WTC11 (cell line): Measurements from ENCODE around the gene ANG. TPM values are rescaled to one million over a fixed set of nuclear protein-coding genes. Genes with fewer than 3 reads are reported as not detected.
"Not testable (repeated sequence)": the region's sequence is repeated elsewhere in the genome, so short reads cannot be mapped to it uniquely, and the experiment has no call there.

ENCODE experiments used
- ATAC-seq: fragments of 200-7000 bp; cut with Tn5 transposase; 2 replicates; pipeline ENCODE4 v1.10.0; 2021; ENCODE audit warnings: mild to moderate bottlenecking, moderate library complexity
- CTCF ChIA-PET: fragments of 300-600 bp; sonication (Branson Sonifier 250); formaldehyde crosslinking; loops from one replicate; lab custom pipeline; 2021; ENCODE audit warnings: antibody characterized with exemption; lab: Charles Lee
- POLR2A ChIA-PET: fragments of 350-600 bp; sonication (Branson Sonifier 250); formaldehyde crosslinking; loops from one replicate; lab custom pipeline; 2021; ENCODE audit warnings: antibody characterized with exemption; lab: Charles Lee
- DNase-seq: peaks from one replicate; pipeline ENCODE4 v3.0.0; 2021; ENCODE audit warnings: low spot score
- H3K27ac Mint-ChIP-seq: 2 replicates; pipeline ENCODE4 v1.8.0; 2021; ENCODE audit warnings: mixed read lengths
- H3K27me3 Mint-ChIP-seq: 2 replicates; pipeline ENCODE4 v1.8.0; 2021; ENCODE audit warnings: low read depth, mild to moderate bottlenecking, moderate library complexity, mixed read lengths
- H3K36me3 Mint-ChIP-seq: 2 replicates; pipeline ENCODE4 v1.8.0; 2021; ENCODE audit warnings: mixed read lengths
- H3K4me1 Mint-ChIP-seq: 2 replicates; pipeline ENCODE4 v1.8.0; 2022; ENCODE audit warnings: mixed read lengths
- H3K4me3 Mint-ChIP-seq: 2 replicates; pipeline ENCODE4 v1.8.0; 2021; ENCODE audit warnings: mild to moderate bottlenecking, moderate library complexity, mixed read lengths
- H3K9me3 Mint-ChIP-seq: 2 replicates; pipeline ENCODE4 v1.8.0; 2021; ENCODE audit warnings: mixed read lengths
- FOXK1 ChIP-seq: sonication (generic); formaldehyde crosslinking; IDR thresholded peaks from 2 replicates; pipeline ENCODE4 v1.8.0; 2022; ENCODE audit warnings: mild to moderate bottlenecking, moderate library complexity, missing genetic modification reagents
- GABPB1 ChIP-seq: sonication (generic); formaldehyde crosslinking; IDR thresholded peaks from 2 replicates; pipeline ENCODE4 v1.8.1; 2023; ENCODE audit warnings: mild to moderate bottlenecking, missing genetic modification reagents
- GRHL2 ChIP-seq: fragments of 250-450 bp; sonication (Bioruptor Pico); IDR thresholded peaks from 2 replicates; pipeline ENCODE4 v1.8.0; 2022; ENCODE audit warnings: mild to moderate bottlenecking, moderate library complexity; ENCODE audit not compliant: insufficient replicate concordance, severe bottlenecking
- JUN ChIP-seq: sonication (generic); formaldehyde crosslinking; IDR thresholded peaks from 2 replicates; pipeline ENCODE4 v1.8.0; 2023; ENCODE audit warnings: mild to moderate bottlenecking, missing genetic modification reagents
- NFYB ChIP-seq: sonication (generic); formaldehyde crosslinking; conservative IDR thresholded peaks from 2 replicates; pipeline ENCODE4 v1.8.0; 2022; ENCODE audit warnings: low read depth, missing genetic modification reagents
- RELA ChIP-seq: sonication (generic); formaldehyde crosslinking; IDR thresholded peaks from 2 replicates; pipeline ENCODE4 v1.8.1; 2022; ENCODE audit warnings: missing genetic modification reagents, mild to moderate bottlenecking, borderline replicate concordance
- ZBTB21 ChIP-seq: sonication (generic); formaldehyde crosslinking; IDR thresholded peaks from 2 replicates; pipeline ENCODE4 v1.8.1; 2023; ENCODE audit warnings: mild to moderate bottlenecking, missing genetic modification reagents, borderline replicate concordance
- ZNF121 ChIP-seq: sonication (generic); formaldehyde crosslinking; IDR thresholded peaks from 2 replicates; pipeline ENCODE4 v1.8.0; 2023; ENCODE audit warnings: missing genetic modification reagents
- ZNF416 ChIP-seq: fragments of 250-450 bp; sonication (Bioruptor Pico); IDR thresholded peaks from 2 replicates; pipeline ENCODE4 v1.9.0; 2021; ENCODE audit warnings: mild to moderate bottlenecking, inconsistent platforms
- total RNA-seq: library from RNA; stranded (reverse); gene quantifications from 3 replicates; pipeline ENCODE4 v1.2.3, GENCODE V29; 2021
- TF ChIP-seq, protein P1 (sequence below): sonication (generic); formaldehyde crosslinking; conservative IDR thresholded peaks from 2 replicates; pipeline ENCODE4 v1.8.1; 2022; ENCODE audit warnings: mild to moderate bottlenecking, missing genetic modification reagents
- TF ChIP-seq, protein P2 (sequence below): sonication (generic); formaldehyde crosslinking; IDR thresholded peaks from 2 replicates; pipeline ENCODE4 v1.8.0; 2022; ENCODE audit warnings: missing genetic modification reagents
- TF ChIP-seq, protein P3 (sequence below): sonication (generic); formaldehyde crosslinking; IDR thresholded peaks from 2 replicates; pipeline ENCODE4 v1.8.1; 2023; ENCODE audit warnings: mild to moderate bottlenecking, moderate library complexity, missing genetic modification reagents

ANG gene
- total RNA-seq, 1 experiment from 2014 or later: 4.8 TPM

DNA sequence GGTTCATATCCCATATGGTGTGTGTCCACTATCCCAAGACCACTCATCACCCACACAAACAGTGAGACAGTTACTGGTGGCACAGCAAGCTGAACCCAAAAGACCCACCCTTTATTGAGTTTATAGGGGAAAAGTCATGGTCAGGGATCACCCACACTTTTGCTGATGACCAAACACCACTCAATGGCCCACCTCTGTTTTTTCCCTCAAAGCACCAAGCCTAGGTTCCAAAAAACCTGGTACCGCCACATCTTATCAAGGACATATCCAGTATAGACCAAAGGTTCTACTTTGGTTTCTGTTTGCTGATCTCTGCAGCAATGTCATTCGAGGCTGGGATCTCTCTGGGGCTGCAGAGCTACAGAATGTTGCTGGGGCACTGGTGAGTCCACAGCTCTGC is 27.4 kb upstream of the ANG start:
- Mint-ChIP-seq H3K4me1 (peaks cover 26% of the 10 kb centered on the region), H3K36me3 (no peaks in the 10 kb centered on the region), H3K4me3 (no peak overlapping the region; the same call in 1 of the 2 replicates), H3K9me3 (no peaks in the 10 kb centered on the region), H3K27me3 (peaks cover 64% of the 10 kb centered on the region), H3K27ac (no peak overlapping the region)
- TF ChIP-seq, protein P1, sequence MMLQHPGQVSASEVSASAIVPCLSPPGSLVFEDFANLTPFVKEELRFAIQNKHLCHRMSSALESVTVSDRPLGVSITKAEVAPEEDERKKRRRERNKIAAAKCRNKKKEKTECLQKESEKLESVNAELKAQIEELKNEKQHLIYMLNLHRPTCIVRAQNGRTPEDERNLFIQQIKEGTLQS (CRISPR knock-in tag): no peak
- TF ChIP-seq ZBTB21 (CRISPR knock-in tag) (no peak), ZNF121 (CRISPR knock-in tag) (no peak), ZNF416 (no peak), JUN (CRISPR knock-in tag) (no peak), FOXK1 (CRISPR knock-in tag) (no peak), NFYB (no peak), RELA (no peak)
- TF ChIP-seq, protein P2, sequence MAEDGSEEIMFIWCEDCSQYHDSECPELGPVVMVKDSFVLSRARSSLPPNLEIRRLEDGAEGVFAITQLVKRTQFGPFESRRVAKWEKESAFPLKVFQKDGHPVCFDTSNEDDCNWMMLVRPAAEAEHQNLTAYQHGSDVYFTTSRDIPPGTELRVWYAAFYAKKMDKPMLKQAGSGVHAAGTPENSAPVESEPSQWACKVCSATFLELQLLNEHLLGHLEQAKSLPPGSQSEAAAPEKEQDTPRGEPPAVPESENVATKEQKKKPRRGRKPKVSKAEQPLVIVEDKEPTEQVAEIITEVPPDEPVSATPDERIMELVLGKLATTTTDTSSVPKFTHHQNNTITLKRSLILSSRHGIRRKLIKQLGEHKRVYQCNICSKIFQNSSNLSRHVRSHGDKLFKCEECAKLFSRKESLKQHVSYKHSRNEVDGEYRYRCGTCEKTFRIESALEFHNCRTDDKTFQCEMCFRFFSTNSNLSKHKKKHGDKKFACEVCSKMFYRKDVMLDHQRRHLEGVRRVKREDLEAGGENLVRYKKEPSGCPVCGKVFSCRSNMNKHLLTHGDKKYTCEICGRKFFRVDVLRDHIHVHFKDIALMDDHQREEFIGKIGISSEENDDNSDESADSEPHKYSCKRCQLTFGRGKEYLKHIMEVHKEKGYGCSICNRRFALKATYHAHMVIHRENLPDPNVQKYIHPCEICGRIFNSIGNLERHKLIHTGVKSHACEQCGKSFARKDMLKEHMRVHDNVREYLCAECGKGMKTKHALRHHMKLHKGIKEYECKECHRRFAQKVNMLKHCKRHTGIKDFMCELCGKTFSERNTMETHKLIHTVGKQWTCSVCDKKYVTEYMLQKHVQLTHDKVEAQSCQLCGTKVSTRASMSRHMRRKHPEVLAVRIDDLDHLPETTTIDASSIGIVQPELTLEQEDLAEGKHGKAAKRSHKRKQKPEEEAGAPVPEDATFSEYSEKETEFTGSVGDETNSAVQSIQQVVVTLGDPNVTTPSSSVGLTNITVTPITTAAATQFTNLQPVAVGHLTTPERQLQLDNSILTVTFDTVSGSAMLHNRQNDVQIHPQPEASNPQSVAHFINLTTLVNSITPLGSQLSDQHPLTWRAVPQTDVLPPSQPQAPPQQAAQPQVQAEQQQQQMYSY (CRISPR knock-in tag): no peak
- POLR2A ChIA-PET: no interaction called here
- CTCF ChIA-PET: interaction anchor here (0.7 to 3.0 kb wide), 8 partner anchors 15 to 212 kb away, joined by 3 to 19 read pairs (median 6); partner anchors contain the start of gene RNASE4
- no peak for ATAC-seq
- no peak for DNase-seq

DNA sequence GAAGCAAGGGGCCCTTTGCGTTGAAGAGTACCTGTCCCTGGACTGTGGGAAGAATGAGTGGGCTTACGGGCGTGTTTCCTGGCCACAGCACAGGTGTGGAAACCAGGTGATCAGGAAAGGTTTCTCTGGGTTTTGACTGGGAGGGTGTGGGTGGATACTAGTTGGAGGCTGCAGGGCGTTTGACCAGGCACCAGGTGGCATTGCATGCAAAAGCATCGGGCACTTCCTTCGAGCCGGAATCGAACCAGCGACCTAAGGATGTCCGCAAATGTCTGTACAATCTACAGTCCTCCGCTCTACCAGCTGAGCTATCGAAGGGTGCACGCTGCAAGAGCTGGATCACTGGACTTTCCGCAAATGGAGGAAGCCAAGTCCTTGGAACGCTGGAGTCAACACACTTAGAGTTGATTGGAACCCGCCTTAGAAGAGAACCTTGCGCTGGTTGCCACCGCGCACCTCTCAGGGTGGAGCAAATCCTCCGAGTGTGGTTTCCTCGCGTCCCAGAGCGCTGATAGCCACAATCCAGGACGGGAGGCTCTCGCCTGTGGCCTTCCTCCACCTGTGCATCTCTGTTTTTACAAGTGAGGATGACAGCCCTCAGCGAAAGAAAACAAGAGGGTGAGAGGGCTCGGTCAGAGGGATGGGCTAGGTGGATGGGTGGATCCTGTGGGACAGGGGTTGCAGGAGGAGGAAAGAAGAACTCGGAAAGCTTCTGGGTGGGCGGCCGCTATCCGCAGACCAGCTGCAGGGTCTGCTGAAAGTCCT is 25.4 kb upstream of the ANG start:
- peak; percentile 77 for ATAC-seq
- peak; percentile 94 for DNase-seq
- Mint-ChIP-seq H3K27me3 (peaks cover 51% of the 10 kb centered on the region), H3K4me3 (peak overlapping the region; percentile 99), H3K27ac (no peak overlapping the region), H3K4me1 (peaks cover 10% of the 10 kb centered on the region), H3K9me3 (no peaks in the 10 kb centered on the region), H3K36me3 (no peaks in the 10 kb centered on the region)
- TF ChIP-seq, protein P2 (CRISPR knock-in tag): peak; percentile 91
- TF ChIP-seq GRHL2 (no peak), GABPB1 (CRISPR knock-in tag) (peak; percentile 19; the same call in 1 of the 2 replicates)
- TF ChIP-seq, protein P3, sequence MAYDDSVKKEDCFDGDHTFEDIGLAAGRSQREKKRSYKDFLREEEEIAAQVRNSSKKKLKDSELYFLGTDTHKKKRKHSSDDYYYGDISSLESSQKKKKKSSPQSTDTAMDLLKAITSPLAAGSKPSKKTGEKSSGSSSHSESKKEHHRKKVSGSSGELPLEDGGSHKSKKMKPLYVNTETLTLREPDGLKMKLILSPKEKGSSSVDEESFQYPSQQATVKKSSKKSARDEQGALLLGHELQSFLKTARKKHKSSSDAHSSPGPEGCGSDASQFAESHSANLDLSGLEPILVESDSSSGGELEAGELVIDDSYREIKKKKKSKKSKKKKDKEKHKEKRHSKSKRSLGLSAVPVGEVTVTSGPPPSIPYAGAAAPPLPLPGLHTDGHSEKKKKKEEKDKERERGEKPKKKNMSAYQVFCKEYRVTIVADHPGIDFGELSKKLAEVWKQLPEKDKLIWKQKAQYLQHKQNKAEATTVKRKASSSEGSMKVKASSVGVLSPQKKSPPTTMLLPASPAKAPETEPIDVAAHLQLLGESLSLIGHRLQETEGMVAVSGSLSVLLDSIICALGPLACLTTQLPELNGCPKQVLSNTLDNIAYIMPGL (CRISPR knock-in tag): peak; percentile 72; the same call in 1 of the 2 replicates
- ChIA-PET POLR2A (interaction anchor here (0.7 kb wide), 1 partner anchor 25 kb away, joined by 3 read pairs; no protein-coding TSS in a partner anchor), CTCF (interaction anchor here (0.6 to 4.2 kb wide), 16 partner anchors 10 to 406 kb away, joined by 3 to 78 read pairs (median 5); partner anchors contain the start of gene RNASE4)

DNA sequence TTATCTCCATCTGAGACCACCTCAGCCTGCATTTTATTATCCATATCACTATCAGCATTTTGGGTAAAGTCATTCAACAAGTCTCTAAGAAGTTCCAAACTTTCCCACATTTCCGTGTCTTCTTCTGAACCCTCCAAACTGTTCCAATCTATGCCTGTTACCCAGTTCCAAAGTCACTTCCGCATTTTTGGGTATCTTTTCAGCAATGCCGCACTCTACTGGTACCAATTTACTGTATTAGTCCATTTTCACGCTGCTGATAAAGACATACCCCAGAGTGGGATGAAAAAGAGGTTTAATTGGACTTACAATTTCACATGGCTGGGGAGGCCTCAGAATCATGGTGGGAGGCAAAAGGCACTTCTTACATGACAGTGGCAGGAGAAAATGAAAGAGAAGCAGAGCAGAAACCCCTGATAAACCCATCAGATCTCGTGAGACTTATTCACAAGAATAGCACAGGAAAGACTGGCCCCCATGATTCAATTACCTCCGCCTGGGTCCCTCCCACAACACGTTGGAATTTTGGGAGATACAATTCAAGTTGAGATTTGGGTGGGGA is 22.1 kb upstream of the ANG start:
- H3K4me1 Mint-ChIP-seq, H3K27ac Mint-ChIP-seq, POLR2A ChIA-PET, H3K4me3 Mint-ChIP-seq, ATAC-seq, H3K9me3 Mint-ChIP-seq, H3K36me3 Mint-ChIP-seq, DNase-seq: not testable (repeated sequence)
- CTCF ChIA-PET: interaction anchor here (4.2 kb wide), 1 partner anchor 16 kb away, joined by 78 read pairs; the partner anchor contains the start of gene RNASE4
- peaks cover 33% of the 10 kb centered on the region for H3K27me3 Mint-ChIP-seq
